Kidney capillary endothelial cell (primary cell): ENCODE measurements around the gene METRN.

ENCODE experiments used
- DNase-seq: peaks from one replicate; pipeline ENCODE4 v3.0.0-alpha.2; 2018; ENCODE audit warnings: low spot score

METRN gene

DNA sequence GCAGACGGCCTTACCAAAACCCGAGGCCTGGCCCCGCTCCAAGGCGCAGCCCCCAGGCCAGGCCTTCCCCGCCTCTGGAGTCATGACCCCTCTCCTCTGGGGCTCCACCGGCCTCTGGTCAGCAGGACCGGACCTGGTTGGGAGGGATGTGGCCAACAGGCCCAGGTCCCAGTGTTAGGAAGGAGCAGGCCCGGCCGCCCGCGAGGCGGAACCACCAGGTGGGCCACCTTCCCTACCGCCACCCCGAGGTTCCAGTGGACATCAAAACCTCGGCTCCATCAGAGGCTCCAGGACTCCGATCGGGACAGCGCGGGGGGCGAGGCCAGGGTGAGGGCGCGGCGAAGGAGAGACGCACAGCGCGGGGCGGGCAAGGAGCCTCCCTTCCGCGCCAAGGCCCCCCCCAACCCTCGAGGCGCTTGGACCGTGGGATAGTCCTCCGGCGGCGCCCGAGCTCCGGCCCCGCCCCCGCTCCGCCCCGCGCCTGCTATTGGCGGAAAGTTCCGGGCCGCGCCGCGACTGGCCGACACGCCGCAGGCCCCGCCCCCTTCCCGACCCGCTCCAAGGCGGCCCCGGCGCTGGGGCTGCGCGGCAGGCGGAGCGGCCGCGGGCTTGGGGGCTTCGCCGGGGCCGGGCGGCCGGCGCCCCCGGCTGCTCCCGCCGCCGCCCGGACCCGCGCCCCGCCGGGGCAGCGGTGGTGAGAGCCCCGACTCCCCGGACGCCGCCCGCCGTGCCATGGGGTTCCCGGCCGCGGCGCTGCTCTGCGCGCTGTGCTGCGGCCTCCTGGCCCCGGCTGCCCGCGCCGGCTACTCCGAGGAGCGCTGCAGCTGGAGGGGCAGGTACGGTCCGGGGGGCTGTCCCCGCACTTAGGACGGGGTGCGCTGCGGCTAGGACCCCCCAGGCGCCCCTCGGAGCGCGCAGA lies at the start of gene METRN:
Gene METRN (plus strand): TSS at position 561 of the 919 bp plus-strand sequence. CDS start 172 bp downstream, at position 733.
- peak; percentile 81 for DNase-seq

DNA sequence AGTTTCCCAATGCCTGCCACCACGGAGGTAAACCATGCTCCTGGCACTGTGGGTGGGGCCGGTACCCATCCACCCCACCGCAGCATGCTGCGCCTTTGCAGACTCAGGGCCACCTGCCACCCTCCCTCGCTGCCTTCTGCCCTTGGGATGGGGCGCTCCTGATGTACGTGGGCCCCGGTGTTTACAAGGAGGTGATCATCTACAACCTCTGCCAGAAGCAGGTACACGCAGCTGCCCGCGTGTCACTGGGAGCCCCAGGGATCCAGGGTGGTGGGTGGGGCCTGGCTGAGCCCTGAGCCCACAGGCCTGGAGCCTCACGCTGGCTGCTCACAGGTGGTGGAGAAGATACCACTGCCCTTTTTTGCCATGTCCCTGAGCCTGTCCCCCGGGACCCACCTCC lies 48.3 kb upstream of the METRN start:
- no peak for DNase-seq

DNA sequence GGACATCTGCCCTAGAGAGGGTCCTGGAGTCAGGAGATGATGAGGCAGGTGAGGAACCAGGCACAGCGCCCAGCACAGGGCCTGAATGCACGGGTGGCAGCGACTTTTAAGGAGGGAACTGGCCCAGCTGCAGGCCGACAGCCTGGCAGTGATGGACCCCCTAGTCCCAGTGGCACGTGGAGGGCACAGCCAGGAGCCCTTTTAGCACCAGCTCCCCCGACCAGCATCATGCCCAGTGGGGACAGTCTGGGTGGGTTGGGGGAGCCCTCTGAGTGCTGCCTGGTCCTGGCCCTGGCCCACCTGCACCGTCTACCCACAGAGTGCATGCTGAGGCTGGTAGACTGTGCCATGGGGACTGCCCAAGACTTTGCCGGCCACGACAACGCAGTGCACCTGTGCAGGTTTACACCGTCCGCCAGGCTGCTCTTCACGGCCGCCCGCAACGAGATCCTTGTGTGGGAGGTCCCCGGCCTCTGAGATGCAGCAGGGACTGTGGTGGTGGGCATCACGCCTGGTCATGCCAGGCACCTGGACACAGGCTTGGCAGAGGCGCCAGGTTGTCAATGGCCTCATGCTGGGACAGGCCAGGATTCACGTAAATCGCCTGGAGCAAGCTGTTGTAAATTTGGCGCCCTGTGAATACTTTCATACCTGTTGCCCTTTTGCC lies 47.7 kb upstream of the METRN start:
- no peak for DNase-seq

DNA sequence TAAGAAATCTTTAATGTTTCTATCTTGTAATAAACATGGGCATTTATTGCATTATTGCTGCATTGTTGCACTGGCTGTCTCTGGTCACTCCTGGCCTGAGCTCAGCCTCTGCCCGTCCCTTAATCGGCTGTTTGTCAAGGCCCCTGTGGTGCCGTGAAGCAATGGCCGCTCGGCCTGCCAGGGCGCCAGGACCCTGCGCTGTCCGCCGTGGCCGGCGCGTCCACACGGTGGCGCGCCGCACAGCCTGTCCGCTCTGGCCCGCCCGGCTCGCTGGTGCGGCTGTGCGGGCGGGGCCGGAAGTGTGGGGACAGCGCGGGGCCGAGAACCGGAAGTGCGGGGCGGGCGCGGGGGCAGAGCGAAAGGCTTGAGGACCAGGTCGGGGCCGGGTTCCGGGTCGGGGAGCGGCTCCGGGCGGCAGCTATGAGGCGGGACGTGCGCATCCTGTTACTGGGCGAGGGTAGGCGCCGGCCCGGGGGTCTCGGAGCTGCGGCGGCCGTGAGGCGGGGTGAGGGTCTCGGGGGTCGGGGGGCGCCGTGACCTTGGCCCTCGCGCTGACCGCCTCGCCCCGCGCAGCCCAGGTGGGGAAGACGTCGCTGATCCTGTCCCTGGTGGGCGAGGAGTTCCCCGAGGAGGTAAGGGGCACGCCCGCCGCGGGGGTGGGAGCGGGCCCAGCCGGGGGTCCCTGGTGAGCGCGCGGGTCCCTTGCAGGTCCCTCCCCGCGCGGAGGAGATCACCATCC lies 47.0 kb upstream of the METRN start, which contains the start of gene RHOT2:
Gene RHOT2 (plus strand): TSS at position 353 of the 739 bp plus-strand sequence. CDS start 68 bp downstream, at position 421.
- DNase-seq: peak; percentile 82

DNA sequence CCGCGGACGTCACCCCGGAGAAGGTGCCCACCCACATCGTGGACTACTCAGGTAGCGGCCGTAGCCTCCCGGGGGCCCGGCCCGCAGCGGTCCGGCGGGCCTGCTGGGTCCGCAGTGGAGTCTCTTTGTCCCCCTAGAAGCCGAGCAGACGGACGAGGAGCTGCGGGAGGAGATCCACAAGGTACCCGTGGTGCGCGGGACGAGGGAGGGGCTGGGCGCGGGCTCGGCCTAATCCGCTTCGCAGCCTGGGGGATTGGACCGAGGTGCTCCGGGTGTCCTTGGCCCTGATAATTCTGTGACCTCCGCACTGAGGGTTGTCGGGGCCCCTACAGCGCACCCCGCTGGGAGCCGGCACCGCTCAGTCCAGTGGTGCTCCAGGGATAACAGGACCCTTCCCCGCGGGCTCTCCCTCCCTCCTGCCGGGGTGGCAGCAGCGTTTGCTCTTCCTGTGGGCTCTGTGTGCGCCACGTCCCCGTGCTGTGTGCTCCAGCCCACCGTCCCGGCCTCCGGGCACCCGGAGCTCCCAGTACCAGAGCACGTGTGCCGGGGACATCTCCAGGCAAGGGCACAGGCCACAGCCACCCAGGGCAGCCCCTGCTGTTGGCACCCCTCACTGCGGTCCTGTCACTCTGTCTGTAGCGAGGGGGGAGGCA lies 46.3 kb upstream of the METRN start:
- no peak for DNase-seq

DNA sequence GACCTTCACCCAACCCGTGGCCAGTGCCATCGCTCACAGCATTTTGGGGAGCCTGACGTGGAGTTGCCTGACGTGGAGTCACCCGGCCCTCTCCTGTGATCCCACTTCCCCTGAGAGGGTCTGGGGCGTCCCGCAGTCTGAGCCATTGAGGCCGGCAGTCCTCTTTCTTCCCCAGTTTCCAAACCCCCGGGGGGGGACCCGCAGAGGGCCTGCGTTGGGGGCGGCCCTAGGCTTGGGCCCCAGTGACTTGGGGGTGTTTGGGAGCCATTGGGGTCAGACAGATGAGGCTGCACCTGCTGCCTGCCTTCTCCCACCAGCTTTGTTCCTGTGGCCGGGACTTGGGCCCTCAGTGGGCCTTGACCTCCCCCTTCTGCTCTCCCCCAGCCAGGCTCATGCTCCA lies 45.3 kb upstream of the METRN start:
- no peak for DNase-seq

DNA sequence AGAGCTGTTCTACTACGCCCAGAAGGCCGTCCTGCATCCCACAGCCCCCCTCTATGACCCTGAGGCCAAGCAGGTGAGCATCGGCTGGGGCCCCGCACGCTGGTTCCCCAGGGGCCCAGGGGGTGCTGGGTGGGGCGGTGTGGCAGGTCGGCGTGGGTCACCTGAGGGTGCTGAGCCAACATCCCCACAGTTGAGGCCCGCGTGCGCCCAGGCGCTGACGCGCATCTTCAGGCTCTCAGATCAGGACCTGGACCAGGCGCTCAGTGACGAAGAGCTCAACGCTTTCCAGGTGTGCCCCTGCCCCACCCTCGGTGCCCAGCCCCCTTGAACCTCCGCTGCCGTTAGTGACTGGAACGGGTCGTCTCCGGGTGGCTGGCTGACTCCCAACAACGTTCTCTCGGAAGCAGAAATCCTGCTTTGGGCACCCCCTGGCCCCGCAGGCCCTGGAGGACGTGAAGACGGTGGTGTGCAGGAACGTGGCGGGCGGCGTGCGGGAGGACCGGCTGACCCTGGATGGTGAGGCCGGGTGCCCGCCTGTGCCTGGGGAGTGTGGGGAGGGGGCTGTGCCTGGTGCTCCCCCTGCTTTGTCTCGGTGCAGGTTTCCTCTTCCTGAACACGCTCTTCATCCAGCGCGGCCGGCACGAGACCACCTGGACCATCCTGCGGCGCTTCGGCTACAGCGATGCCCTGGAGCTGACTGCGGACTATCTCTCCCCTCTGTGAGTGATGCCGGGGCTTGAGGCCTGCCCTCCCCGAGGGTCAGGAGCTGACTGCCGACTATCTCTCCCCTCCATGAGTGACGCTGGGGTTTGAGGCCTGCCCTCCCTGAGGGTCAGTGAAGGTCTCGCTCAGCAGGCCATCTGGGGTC lies 44.2 kb upstream of the METRN start:
- no peak for DNase-seq

DNA sequence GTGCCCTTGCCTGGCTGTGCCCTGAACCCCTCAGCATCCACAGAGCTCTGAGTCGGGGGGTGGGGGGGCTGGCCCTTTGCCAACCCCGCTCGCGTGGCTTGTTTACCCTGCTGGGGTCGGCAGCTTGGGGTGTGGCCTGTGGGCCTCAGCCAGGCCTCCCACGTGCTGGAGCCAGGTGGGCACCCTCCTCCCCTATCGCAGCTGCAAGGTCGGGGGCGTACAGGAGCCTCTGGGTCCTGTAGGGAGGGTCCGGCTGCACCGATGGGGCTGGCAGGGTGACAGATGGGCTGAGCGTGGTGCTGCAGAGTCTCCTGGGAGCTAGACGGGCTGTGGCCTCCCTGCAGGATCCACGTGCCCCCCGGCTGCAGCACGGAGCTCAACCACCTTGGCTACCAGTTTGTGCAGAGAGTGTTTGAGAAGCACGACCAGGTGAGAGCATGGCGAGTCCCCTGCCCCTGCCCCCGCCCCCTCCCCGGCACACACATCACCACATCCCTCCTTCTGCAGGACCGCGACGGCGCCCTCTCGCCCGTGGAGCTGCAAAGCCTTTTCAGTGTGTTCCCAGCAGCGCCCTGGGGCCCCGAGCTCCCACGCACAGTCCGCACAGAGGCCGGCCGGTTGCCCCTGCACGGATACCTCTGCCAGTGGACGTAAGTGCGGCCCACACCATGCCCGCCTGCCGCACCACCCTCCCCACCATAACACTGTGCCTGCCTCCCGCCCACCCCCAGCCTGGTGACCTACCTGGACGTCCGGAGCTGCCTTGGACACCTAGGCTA lies 43.4 kb upstream of the METRN start:
- no peak for DNase-seq

DNA sequence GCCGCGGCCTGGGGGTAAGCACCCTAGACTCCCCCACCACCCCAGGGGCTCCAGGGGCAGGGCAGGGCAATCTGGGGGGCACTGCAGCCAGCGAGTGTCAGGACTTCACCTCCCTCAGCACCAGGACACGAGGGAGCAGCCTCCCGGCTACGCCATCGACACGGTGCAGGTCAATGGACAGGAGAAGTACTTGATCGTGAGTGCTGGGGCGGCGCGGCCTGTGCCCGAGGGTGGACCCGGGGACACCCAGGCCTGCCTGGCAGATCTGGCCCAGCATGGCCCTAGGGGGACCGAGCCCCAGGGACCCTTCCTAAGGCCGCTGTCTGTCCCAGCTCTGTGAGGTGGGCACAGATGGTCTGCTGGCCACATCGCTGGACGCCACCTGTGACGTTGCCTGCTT lies 42.5 kb upstream of the METRN start:
- DNase-seq: no peak

DNA sequence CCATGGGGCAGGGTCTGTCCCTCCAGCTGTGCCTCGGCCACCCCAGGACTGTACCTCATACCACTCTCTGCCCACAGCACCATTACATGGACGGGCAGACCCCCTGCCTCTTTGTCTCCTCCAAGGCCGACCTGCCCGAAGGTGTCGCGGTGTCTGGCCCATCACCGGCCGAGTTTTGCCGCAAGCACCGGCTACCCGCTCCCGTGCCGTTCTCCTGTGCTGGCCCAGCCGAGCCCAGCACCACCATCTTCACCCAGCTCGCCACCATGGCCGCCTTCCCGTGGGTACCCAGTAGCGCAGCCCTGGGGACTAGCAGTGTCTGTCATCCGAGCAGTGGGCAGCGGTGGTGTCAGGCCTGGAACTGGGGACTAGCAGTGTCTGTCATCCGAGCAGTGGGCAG lies 42.1 kb upstream of the METRN start:
- no peak for DNase-seq

DNA sequence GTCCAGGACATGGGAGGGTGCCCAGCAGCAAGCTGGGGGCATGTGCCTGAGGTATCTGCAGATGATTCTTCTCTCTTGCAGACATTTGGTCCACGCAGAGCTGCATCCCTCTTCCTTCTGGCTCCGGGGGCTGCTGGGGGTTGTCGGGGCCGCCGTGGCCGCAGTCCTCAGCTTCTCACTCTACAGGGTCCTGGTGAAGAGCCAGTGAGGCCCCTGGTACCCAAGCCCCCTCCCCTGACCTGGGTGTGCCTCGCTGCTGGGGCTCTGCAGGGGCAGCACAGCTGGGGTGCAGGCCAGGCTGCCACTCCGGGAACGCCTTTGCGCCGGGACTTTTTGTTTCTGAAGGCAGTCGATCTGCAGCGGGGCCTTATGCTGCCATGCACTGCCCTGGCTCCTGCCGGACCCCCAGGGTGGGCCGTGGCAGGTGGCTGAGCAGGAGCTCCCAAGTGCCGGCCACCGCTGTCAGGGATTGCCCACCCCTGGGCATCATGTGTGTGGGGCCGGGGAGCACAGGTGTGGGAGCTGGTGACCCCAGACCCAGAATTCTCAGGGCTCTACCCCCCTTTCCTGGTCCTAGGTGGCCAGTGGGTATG lies 41.4 kb upstream of the METRN start:
- DNase-seq: no peak

DNA sequence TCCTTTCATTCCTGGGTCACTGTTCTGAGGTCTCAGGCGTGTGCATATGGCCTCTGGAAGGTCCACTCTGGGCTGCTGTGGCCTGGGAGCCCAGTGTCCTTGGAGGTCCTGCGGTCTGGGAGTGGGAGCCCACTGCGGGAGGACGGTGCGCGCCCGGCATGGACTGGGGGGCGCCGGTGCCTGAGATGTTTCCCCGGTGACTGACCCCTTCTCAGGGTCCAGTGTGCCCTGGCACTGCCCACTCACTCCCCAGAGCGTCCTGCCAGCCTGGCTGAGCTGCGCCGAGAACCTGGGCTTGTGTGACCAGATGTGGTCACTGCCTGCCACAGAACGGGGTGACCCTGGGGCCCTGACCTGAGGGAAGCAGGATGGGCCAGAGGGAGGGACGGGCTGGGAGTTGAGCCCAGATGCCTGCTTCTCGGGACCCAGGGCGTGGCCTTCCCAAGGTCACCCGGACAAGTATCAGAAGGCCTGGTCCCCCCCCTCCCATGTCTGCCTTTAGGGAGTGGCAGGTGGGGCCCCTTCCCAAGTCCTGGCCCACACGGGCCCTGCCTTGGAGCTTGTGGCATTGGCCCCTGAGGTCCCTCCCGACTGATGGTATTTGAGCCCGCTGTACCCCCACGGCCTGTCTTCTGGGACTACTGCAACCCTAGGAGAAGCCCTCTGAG lies 40.6 kb upstream of the METRN start:
- DNase-seq: no peak

DNA sequence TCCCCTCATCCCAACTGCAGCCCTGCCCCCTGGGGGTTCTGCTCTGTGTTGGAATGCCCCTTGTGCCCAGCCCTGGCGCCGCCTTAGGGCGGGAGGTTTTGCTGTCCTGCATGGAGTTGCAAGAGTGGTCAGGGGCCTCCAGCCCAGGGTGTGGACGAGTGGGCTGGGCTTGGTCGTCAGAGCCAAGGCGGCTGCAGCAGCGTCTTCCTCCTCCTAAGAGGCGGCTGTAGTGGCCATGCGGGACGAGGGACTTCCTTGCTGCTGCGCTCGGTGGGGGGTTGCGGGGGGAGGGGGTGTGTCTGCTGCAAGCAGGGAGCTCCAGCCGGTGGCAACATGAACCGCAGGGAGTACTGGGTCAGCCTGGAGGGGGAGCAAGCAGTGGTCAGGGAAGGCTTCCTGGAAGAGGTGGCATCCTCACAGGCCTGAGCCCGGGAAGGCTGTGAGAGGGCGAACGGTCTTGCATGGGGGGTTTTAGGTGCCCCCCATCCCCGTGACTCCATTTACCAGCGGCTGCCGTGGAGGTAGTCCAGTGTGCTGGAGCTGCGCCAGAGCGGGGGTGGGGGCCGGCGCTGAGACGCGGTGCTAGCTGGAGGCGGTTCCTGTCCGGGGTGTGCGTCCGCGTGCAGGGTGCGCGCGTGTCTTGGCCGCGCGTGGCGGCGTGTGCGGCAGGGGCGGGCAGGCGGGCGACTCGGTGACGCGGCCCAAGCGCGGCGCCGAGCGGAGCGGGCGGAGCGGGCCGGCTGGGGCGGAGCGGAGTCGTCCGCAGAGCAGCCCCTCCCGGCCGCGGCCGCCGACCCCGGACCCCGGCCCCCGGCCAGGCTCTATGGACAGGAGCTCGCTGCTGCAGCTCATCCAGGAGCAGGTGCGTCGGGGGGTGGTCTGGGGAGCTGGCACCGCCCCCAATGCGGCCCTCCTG lies 39.7 kb upstream of the METRN start, which contains the start of gene RHBDL1:
Gene RHBDL1 (plus strand): TSS at position 704 of the 916 bp plus-strand sequence. CDS start 120 bp downstream, at position 824.
- DNase-seq: no peak

DNA sequence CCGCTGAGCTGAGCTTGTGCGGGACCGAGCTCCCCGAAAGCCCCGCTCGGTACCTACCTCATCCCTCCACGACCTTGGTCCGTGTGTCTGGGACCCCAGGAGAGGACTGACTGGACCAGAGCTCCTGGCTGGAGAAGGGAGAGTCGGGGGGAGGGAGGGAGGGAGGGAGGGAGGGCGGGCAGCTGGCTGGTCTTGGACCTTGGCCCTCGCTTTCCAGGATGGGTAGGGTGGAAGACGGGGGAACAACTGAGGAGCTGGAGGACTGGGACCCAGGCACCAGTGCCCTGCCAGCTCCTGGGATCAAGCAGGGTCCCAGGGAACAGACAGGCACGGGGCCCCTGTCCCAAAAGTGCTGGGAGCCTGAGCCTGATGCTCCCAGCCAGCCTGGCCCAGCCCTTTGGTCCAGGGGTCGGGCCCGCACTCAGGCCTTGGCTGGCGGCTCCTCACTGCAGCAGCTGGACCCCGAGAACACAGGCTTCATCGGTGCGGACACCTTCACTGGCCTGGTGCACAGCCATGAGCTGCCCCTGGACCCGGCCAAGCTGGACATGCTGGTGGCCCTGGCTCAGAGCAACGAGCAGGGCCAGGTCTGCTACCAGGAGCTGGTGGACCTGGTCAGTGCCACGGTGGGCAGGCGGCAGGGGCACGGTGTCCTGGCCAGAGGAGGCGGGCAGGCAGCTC lies 38.9 kb upstream of the METRN start:
- DNase-seq: no peak

DNA sequence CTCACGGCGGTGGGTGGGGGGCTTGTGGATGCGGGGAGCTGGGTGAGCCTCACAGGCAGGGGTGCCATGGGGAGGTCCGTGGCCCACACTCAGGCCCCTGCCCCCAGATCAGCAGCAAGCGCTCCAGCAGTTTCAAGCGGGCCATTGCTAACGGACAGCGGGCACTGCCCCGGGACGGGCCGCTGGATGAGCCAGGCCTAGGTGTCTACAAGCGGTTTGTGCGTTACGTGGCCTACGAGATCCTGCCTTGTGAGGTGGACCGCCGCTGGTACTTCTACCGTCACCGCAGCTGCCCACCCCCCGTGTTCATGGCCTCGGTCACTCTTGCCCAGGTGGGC lies 38.4 kb upstream of the METRN start:
- DNase-seq: no peak

DNA sequence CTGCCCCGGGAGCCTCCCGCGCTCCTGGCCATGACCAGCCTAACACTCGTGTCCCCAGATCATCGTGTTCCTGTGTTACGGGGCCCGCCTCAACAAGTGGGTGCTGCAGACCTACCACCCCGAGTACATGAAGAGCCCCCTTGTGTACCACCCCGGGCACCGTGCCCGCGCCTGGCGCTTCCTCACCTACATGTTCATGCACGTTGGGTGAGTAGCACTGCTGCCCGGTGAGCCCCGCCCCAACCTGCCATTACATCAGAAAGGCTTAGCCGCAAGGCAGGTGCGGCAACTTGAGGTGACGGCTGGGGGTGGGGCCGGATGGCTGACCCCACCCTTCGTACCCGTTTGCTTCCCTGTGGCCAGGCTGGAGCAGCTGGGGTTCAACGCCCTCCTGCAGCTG lies 38.0 kb upstream of the METRN start:
- DNase-seq: no peak
